Measurements from ENCODE around the gene ADCY2. TPM values are rescaled to one million over a fixed set of nuclear protein-coding genes. Genes with fewer than 3 reads are reported as not detected.

ADCY2 gene
- total RNA-seq, 1 donor from 2014 or later, result 1.5 TPM

- Mint-ChIP-seq H3K4me3 (ENCODE audit: unreplicated experiment) (no peak overlapping the region), H3K9me3 (ENCODE audit: unreplicated experiment) (no peaks in the 10 kb centered on the region), H3K4me1 (ENCODE audit: unreplicated experiment) (no peaks in the 10 kb centered on the region), H3K36me3 (ENCODE audit: low read depth, unreplicated experiment) (no peaks in the 10 kb centered on the region), H3K27me3 (ENCODE audit: unreplicated experiment) (peaks cover 5% of the 10 kb centered on the region), H3K27ac (ENCODE audit: unreplicated experiment) (no peak overlapping the region)
- peak; percentile 49 for DNase-seq (ENCODE audit: low spot score)
- TF ChIP-seq CTCF (IDR thresholded peaks at IDR 0.05; ENCODE audit: unreplicated experiment), result peak; percentile 49
Observed at GRCh38 chr5:7805379-7805778, 409.4 kb downstream of the ADCY2 start.

GRCh38 chr5:7808998-7809397 is 413.1 kb downstream of the ADCY2 start:
- H3K36me3 Mint-ChIP-seq (ENCODE audit: low read depth, unreplicated experiment), result no peaks in the 10 kb centered on the region
- H3K27ac Mint-ChIP-seq (ENCODE audit: unreplicated experiment), result no peak overlapping the region
- H3K4me3 Mint-ChIP-seq (ENCODE audit: unreplicated experiment), result no peak overlapping the region
- no peak for TF ChIP-seq CTCF (IDR thresholded peaks at IDR 0.05; ENCODE audit: unreplicated experiment)
- no peaks in the 10 kb centered on the region for H3K9me3 Mint-ChIP-seq (ENCODE audit: unreplicated experiment)
- H3K27me3 Mint-ChIP-seq (ENCODE audit: unreplicated experiment), result peaks cover 1% of the 10 kb centered on the region
- H3K4me1 Mint-ChIP-seq (ENCODE audit: unreplicated experiment), result peaks cover 3% of the 10 kb centered on the region
- no peak for DNase-seq (ENCODE audit: low spot score)

GRCh38 chr5:7811715-7812114 is 415.8 kb downstream of the ADCY2 start:
- no peak for DNase-seq (ENCODE audit: low spot score)
- no peak overlapping the region for H3K27ac Mint-ChIP-seq (ENCODE audit: unreplicated experiment)
- H3K4me3 Mint-ChIP-seq (ENCODE audit: unreplicated experiment), result no peak overlapping the region
- H3K36me3 Mint-ChIP-seq (ENCODE audit: low read depth, unreplicated experiment), result no peaks in the 10 kb centered on the region
- peaks cover 1% of the 10 kb centered on the region for H3K27me3 Mint-ChIP-seq (ENCODE audit: unreplicated experiment)
- no peak for TF ChIP-seq CTCF (IDR thresholded peaks at IDR 0.05; ENCODE audit: unreplicated experiment)
- peaks cover 9% of the 10 kb centered on the region for H3K4me1 Mint-ChIP-seq (ENCODE audit: unreplicated experiment)
- no peaks in the 10 kb centered on the region for H3K9me3 Mint-ChIP-seq (ENCODE audit: unreplicated experiment)

- peaks cover 1% of the 10 kb centered on the region for H3K27me3 Mint-ChIP-seq (ENCODE audit: unreplicated experiment)
- no peaks in the 10 kb centered on the region for H3K9me3 Mint-ChIP-seq (ENCODE audit: unreplicated experiment)
- TF ChIP-seq CTCF (IDR thresholded peaks at IDR 0.05; ENCODE audit: unreplicated experiment), result no peak
- DNase-seq (ENCODE audit: low spot score), result no peak
- peaks cover 9% of the 10 kb centered on the region for H3K4me1 Mint-ChIP-seq (ENCODE audit: unreplicated experiment)
- H3K27ac Mint-ChIP-seq (ENCODE audit: unreplicated experiment), result no peak overlapping the region
- no peak overlapping the region for H3K4me3 Mint-ChIP-seq (ENCODE audit: unreplicated experiment)
- H3K36me3 Mint-ChIP-seq (ENCODE audit: low read depth, unreplicated experiment), result no peaks in the 10 kb centered on the region
Observed at GRCh38 chr5:7813007-7813406, 417.1 kb downstream of the ADCY2 start.

GRCh38 chr5:7813576-7813975 is 417.6 kb downstream of the ADCY2 start:
- Mint-ChIP-seq H3K4me1 (ENCODE audit: unreplicated experiment) (peaks cover 9% of the 10 kb centered on the region), H3K4me3 (ENCODE audit: unreplicated experiment) (no peak overlapping the region), H3K9me3 (ENCODE audit: unreplicated experiment) (no peaks in the 10 kb centered on the region), H3K27me3 (ENCODE audit: unreplicated experiment) (peaks cover 1% of the 10 kb centered on the region), H3K27ac (ENCODE audit: unreplicated experiment) (no peak overlapping the region), H3K36me3 (ENCODE audit: low read depth, unreplicated experiment) (no peaks in the 10 kb centered on the region)
- DNase-seq (ENCODE audit: low spot score), result no peak
- TF ChIP-seq CTCF (IDR thresholded peaks at IDR 0.05; ENCODE audit: unreplicated experiment), result no peak

Data from endothelial cell (in vitro differentiated cells).